Activated naive CD4-positive, alpha-beta T cell treated with anti-CD3 and anti-CD28 coated beads, Interleukin-2, amount 50 U/mL, for 16 hours (primary cell): ENCODE measurements around the gene MGAT3.
"Not testable (repeated sequence)": the region's sequence is repeated elsewhere in the genome, so short reads cannot be mapped to it uniquely, and the experiment has no call there.

Experiments
- DNase-seq: peaks from one replicate; pipeline ENCODE4 v3.0.0-alpha.2; 2020

MGAT3 gene

DNA sequence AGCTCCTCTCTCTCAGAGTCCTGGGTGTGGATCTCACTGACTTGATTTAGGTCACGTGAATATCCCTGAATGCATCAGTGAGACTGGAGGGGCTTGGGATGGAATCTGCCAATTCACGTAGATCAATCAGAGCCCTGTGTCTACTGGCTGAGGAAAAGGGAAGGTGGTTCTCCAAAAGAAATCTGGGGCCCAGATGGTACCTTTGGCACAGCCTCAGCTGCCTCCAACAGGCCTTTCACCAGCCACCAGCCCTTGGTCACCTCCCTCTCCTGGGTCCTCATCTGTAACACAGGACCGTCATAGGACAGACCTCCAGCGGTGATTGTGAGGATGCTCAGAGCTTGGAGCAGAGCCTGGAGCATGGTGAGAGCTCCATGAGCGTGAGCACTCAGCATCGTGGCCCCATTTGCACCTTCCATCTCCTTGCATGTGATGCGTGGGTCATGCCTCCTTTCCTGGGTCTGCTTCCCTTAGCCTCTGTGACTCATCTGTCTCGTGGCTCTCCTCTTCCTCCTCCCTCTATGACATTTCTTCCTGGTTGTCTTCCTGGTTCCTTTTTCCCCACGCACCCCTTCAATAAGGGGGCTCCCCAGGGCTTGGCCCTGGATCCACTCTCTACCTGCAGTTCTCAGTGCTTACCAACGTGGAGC lies 37.8 kb downstream of the MGAT3 start:
- DNase-seq: no peak

DNA sequence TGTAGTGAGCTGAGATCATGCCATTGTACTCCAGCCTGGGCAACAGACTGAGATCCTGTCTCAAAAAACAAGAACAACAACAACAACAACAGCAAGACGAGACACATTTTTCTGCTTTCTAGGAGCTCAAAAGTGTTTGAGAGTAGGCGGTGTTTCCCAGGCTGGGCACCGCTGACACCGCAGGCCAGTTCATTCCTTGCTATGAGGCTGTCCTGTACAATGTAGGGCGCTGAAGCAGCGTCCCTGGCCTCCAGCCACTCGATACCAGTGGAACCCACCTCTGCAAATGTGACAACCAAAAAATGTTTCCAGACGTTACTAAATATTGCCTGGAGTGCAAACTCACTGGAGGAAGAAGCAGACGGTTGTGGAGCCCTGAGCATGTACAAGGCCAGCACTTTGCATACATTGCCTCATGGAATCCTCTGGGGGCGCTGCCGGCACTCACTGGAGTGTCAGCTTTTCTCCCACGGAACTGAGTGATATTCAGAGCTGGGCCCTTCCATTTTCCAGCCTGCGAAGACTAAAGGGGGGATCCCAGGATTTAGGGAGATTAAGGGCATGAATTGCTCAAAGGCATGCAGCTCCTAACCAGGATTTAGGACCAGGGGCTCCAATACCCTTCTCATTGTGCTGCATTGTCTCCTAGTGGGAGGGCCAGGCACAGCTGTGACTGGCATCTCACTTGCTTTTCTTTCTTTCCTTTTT lies 39.5 kb downstream of the MGAT3 start:
- peak; percentile 69 for DNase-seq

DNA sequence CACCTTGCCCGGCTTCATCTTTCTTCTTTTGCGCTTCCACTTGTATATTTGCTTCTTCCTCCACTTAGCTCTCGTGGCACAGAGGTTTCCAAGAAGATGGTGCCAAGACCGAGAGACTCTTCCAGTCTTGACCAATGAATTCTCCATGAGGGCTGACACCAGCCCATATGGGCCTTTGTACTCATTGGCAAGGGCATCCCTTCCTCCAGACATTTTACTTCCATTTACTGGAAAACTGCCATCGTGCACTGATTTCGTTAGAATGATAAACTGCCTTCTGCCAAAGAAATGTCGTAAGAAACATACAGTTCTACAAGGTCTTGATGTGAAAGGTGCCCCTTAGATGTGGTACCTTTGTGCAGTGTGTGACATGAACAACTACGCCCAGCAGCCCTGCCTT lies 40.6 kb downstream of the MGAT3 start:
- DNase-seq: no peak

DNA sequence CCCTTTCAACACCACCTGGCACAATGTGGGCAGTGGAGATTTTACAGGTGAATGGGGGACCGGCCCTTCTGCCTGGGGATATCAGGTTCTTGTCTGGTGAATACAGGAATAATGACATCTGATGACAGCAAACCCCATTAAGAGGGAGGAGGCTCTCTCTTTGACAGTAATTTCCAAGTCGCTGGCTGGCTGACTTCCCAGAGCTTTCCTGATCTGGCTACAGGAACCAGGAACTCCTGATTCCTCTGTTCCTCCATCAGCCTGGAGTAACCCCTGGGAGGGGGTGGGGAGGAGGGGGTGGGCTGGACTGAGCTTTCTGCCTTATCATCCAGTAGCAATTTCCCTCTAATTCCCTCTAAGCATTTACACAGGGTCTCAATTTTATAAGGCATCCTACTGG lies 41.6 kb downstream of the MGAT3 start:
- no peak for DNase-seq

DNA sequence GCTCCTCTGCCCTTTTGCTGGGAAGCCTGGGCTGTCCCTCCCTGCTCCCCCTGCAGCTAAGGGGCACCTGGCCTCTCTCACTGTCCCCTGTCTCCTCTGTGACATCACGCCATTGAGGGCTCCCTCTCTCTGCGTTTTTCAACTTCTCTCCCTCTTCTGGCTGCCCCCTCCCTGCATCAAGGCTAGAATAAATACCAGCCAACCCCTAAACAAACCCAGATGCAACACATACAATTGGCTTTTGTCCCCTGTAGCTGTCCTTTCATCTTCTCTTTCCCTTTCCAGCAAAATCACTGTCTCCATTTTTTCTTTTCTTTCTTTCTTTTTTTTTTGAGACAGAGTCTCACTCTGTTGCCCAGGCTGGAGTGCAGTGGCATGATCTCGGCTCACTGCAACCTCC lies 42.0 kb downstream of the MGAT3 start:
- no peak for DNase-seq

DNA sequence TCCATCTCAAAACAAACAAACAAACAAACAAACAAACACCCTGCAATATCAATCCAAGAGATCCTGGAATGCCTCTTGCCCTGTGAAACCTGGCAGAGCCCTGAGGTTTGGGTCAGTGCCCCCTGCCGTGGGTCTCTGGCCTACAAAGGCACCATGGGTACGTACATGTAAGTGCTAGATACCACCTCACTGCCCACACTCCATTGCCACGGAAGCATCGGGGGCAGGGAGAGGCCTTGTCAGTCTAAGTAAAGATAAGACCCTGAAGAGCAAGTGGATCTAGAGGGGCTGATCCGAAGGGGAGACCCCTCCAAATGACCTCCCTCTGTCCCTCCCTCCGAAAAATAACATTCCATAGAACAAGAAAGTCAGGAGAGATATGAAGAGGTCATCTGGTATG lies 43.3 kb downstream of the MGAT3 start:
- no peak for DNase-seq

DNA sequence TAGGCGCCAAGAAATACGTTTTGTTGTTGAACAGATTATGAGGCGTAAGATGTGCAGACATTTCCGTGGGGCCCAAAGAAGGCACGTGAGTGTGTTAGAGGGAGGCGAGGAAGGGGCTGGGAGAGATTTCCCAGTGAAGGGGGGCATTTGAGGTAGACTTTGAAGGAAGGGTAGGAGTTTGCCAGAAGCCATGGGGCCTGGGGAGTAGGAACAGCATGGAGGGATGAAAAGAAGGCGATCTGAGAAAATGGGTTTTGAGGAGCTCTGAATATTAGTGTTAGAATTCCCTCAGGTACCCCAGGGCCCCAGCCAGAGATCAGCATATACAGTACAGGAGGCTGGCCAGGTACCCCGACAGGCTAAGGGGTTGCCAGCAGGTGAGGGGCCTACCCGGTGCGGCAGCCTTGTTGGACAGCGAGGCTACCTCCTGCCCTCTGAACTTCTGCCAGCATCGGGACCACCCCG lies 44.9 kb downstream of the MGAT3 start:
- no peak for DNase-seq

DNA sequence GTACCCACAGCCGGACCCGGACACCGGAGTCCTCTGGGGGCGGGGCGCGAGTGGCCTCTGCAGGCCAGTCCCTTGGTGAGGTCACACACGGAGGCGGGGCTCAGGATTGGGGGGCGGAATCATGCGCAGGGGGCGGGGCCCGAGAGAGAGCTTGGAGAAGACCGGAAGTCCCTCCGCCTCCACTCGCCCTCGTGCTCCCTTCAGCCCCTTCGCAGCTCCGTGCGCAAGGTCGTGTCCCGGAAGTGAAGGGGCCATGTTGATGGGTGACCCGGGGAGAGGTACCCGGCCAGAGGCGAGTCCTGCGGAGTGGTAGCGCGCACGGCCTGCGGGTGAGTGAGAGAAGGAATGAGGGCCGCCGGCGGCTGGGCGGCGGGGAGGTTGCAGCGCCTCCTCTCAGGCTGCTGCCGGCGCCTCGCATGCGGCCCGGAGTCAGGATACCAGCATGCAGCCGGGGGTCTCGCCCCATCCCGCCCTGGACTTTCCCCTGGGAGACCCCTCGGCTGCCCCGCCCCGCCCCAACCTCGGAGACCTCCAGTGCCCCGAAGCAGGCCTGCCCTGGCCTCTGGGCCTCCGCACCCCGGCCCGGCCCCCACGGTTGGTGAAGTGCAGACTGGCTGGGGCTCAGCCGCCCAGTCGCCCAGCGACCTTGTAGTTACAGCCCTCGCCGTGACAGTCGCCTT lies 45.4 kb downstream of the MGAT3 start, which contains the start of gene MIEF1:
Gene MIEF1 (plus strand): TSS at position 182 of the 680 bp plus-strand sequence. CDS start 9,005 bp downstream, outside the sequence.
- peak; percentile 90 for DNase-seq

DNA sequence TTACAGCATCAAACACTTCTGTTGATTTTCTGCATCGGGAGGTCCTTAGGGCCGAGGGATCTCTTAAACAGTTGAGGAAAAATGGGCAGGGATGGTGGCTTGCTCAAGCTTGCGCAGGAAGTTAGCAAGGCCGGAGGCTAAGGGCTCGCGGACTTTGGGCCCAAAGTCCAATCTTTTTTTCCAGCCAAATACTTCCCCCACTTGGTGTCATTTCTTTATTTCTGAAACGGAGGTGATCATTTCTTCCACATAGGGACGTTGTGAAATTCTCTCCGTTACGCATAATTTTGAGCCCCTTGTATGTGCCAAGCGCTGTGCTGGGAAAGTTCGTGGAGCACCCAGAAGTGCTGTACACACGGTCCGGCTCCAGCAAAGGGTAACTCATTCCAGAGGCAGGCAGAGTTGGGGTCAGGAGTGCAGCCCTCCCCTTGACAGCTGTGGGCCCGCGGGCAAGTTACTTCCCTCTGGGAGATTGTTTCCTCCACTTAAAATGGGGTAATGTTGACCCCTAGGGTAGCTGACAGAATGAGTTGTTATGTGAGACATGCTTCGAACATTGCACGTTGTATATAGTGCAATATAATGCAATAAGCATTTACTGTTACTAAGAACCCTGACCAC lies 46.1 kb downstream of the MGAT3 start:
- DNase-seq: no peak

DNA sequence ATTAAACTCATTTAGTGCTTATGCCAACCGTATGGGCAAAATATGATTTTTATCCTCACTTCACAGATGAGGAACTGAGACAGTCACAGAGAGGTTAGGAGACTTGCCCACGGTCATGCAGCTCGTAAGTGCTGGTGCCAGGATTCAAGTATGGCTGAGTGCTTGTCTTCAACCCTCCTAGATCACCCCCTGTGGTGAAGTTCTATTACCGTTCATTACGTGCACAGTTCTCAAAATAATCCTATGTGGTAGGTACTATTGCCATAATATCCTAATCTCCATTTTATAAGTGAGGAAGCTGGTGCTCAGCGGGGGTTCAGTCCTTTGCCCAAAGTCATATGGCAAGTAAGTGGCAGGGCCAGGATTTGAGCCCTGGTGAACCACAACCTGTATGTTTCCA lies 46.8 kb downstream of the MGAT3 start:
- no peak for DNase-seq

DNA sequence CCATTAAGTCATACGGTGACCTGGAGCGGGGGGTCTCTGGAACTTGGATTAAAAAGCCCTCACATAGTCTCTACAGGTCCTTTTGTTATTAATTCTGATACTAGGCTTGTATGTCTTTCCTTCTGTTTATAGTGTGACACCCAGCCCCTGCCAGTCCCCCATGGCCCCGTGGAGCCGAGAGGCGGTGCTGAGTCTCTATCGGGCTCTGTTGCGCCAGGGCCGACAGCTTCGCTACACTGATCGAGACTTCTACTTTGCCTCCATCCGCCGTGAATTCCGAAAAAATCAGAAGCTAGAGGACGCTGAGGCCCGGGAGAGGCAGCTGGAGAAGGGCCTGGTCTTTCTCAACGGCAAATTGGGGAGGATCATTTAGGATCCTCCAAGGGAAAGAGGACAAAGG lies 47.3 kb downstream of the MGAT3 start:
- no peak for DNase-seq

DNA sequence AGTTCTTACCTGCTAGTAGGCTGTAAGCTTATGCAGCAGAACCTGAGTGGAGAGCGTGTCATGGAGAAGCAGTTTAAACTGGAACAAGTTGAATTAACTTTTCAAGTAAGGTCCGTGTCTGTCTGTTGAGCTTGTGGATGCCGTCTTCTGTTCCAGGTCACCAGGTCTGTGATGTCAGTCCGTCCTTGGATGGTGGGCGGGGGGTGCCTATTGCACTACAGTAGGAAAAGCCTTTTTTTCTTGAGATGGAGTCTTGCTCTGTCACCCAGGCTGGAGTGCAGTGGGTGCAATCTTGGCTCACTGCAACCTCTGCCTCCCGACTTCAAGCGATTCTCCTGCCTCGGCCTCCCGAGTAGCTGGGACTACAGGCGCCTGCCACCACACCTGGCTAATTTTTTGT lies 50.2 kb downstream of the MGAT3 start:
- DNase-seq: not testable (repeated sequence)

DNA sequence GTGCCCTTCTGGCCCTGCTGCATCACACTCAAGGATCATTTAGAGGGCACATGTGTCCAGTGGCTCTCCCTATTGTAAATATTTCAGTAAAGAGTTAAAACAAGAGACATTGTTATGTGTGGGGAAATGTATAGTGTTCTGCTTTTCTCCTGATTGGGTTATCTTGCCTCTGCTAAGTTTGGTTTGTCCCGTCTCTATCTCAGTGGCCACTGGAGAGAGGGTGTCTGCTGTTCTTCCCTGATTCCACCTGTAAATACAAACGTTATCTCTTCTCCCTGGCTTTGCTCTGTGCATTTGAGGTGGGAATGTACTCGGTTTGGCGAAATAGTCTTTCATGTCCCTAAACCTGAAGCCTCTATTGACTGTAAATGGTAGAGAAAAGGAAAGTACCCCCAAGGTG lies 51.6 kb downstream of the MGAT3 start:
- DNase-seq: no peak

DNA sequence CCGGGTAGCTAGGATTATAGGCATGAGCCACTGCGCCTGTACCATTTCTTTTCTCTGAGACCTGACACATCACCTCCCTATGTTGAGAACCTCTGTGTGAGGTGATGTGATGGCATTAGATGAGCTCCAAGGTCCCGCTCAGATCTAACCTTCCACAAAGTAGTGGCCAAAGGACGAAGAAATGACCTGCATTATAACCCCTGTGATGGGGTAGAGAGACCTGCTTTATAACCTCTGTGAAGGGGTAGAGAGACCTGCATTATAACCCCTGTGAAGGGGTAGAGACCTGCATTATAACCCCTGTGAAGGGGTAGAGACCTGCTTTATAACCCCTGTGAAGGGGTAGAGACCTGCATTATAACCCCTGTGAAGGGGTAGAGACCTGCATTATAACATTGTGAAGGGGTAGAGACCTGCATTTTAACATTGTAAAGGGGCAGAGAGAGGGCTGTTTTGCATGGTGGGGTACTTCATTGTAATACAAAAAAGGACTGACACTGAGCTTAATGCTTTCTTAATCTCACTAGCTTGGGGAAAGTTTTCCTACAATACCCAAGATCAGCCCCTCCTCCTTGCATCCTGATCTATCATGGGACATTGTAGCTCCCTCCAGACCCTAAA lies 53.8 kb downstream of the MGAT3 start:
- no peak for DNase-seq

DNA sequence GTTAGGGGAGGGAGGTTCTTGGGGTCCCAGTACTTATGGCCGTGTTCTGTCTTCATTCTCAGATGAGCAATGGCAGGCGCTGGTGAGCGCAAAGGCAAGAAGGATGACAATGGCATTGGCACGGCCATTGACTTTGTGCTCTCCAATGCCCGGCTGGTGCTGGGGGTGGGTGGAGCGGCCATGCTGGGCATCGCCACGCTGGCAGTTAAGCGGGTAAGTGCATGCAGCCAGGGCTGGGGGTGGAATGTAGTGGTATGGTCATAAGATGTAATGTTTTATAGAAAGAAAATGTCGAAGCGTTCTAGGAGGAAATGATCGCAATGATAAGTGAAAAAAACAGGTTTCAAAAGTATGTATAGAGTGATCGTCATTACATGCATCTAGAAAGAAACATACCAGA lies 54.4 kb downstream of the MGAT3 start:
- no peak for DNase-seq

DNA sequence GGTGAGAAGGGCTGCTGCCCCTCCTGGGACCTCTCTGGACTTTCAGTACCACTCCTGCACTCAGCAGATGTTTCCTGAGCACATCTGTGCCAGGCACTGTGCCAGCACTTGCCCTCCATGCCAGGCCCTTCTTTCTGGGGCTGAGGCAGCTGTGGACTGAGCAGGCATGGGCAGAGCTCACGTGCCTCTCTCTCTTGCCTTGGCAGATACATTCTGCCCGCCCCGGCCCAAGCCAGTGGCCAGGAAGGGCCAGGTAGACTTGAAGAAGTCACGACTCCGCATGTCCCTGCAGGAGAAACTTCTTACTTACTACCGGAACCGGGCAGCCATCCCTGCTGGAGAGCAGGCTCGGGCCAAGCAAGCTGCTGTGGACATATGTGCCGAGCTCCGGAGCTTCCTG lies 55.2 kb downstream of the MGAT3 start:
- no peak for DNase-seq

DNA sequence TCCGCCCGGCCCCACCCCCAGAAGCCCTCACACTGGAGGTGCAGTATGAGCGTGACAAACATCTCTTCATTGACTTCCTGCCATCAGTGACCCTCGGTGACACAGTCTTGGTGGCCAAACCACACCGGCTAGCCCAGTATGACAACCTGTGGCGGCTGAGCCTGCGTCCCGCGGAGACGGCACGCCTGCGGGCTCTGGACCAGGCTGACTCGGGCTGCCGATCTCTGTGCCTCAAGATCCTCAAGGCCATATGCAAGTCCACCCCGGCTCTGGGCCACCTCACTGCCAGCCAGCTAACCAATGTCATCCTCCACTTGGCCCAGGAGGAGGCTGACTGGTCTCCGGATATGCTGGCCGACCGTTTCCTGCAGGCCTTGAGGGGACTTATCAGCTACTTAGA lies 57.0 kb downstream of the MGAT3 start:
- DNase-seq: no peak

DNA sequence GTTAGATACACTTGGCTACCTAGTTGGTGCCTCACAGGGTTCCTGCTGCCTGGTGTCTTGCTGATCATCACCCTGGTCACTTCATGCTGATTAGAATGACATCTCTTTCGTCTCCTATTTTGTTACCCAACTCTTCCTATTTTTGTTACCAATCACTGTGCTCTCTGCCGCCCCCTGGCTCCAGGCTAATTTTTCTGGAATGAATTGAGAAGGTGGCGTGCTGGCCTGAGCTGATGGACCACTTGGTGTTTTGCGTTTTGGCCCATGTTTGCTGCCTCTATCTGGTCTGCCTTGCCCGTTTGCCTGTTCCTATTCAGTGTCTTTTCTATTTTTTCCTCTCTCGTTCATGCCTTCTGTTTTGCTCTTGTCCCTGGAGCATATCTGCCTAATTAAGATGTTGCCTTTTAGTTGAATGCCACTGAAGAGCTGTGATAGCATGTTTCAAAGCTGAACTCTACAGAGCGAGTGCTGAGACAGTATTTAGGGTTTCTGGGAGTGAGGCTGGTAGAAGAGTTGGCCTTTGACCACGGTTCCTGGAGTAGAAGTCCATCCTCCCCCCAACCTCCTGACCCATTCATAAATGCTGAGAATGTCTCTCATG lies 57.7 kb downstream of the MGAT3 start:
- peak; percentile 57 for DNase-seq

DNA sequence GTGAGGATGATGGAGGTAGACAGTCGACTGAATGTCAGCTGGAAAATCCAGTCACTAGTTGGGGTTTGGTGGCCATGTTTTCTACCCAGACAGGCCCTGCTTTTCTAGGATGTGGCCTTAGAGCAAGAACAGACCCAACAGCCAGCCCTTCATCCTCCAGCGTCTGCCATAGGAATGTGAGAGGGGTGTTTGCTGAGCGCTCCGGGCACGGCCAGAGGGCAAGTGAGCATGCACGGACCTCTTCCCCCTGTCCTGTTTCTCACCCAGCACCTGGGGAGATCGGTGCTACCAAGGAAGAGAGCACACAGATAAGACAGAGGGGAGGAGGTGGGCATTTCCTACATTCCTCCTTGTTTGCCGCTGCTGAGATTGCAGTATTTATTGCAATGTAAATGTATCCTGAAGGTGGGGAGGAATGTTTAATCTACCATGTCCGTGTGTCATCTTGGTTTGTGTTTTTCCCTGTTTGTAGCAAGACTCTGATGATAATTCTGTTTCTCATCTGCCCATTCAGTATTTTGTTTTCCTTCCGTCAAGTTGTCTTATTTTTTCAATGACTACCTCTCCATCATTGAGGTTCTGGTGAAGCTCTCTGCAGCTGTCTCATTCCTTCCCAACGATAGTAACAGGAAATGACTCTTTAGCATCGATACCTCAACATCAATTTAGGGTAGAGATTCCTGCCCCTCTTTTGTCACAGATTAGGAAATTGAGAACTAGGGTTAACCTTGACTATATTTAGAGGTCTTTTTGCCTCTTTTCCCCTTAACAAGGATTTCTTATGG lies 58.6 kb downstream of the MGAT3 start:
- no peak for DNase-seq

DNA sequence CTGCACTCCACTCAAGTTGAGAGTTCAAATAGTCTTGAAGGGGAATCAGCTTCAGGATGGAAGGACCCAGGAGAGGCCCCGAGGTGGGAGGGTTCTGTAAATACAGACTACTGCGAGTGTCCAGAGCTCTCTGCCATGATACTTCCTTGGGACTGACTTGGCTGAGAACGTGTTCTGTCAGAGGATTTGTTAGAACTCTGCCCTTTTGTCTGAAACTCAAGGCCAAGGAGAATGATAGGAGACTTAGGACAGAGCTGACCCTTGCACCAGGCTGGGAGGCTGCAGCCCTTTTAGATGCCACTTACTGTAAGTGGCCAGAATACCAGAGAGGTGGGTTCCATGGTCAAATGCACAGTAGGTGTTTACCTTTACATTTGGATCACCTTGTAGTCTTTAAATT lies 60.7 kb downstream of the MGAT3 start:
- no peak for DNase-seq

DNA sequence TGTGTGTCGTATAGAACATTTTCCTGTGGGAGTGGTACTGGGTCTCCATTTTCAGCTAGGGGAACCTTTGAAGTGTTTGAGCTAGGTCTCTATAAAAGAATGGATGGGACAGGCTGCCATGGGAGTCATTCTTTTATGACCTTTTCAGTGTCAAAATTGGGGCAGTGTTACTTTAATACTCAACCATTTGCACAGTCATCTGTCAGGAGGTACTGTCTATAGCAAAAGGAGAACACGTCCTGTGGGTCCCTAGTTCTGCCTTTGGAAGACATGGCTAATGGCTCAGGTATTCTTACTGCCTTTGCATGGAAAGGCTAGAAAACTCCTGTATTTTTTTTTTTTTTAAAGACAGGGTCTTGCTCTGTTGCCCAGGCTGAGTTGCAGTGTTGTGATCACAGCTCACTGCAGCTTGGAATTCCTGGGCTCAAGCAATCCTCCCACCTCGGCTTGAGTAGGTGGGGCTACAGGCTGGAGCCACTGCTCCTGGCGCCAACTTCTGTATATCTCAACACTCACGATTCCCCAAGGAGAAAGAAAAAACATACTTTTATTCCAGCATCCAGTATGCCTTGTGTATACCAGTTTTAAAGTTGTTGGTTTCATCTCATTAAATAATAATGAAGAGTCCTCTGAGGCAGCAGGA lies 61.5 kb downstream of the MGAT3 start:
- no peak for DNase-seq
